K562 (cell line): Measurements from ENCODE around the gene ATAD3B. TPM values are rescaled to one million over a fixed set of nuclear protein-coding genes. Genes with fewer than 3 reads are reported as not detected.

Source experiments
- HNRNPUL1 ChIP-seq: fragments of 200-400 bp; formaldehyde crosslinking; IDR thresholded peaks from 2 replicates; pipeline ENCODE4 v1.6.1; 2017; ENCODE audit warnings: low read length
- SP1 ChIP-seq: sonication (generic); formaldehyde crosslinking; IDR thresholded peaks from 2 replicates; pipeline ENCODE4 v1.8.1; 2022; ENCODE audit warnings: mild to moderate bottlenecking, missing genetic modification reagents
- ZNF12 ChIP-seq: sonication (generic); formaldehyde crosslinking; IDR thresholded peaks from 2 replicates; pipeline ENCODE4 v1.4.0; 2020; ENCODE audit warnings: mild to moderate bottlenecking, missing genetic modification reagents
- ZNF717 ChIP-seq: fragments of 250-450 bp; sonication (Bioruptor Pico); IDR thresholded peaks from 2 replicates; pipeline ENCODE4 v1.5.0; 2021
- polyA plus RNA-seq, 8 experiments: library from polyadenylated mRNA; depleted of rRNA in 4 of 8; stranded (reverse) in 5 of 8; unstranded in 3 of 8; fragments of >200 nt; fragmentation: Nextera tagmentation in 2 of 8; fragmentation: Illumina TruSeq in 1 of 8; extraction: Ambion mirVana in 2 of 8; extraction: Trizol in 1 of 8; gene quantifications; 2 replicates each; pipeline versions ENCODE4 v1.2.1 to v1.2.3, GENCODE V29; 2011 to 2014; ENCODE audit warnings: inconsistent platforms in 1 of 8, missing spikeins in 1 of 8
- total RNA-seq, 7 experiments: library from RNA; depleted of rRNA in 6 of 7; stranded (reverse); fragments of >200 nt in 6 of 7; fragmentation: Illumina TruSeq in 2 of 7; extraction: Trizol in 2 of 7; gene quantifications; 2 replicates each; pipeline versions ENCODE4 v1.2.1 to v1.2.3, GENCODE V29; 2011 to 2021; ENCODE audit warnings: low replicate concordance in 1 of 7
- TF ChIP-seq, protein P1 (sequence below), 2 experiments: IDR thresholded peaks in 1 of 2; conservative IDR thresholded peaks in 1 of 2; 2 replicates each; pipeline ENCODE4 v1.6.1; 2016; ENCODE audit warnings: low read depth in 2 of 2, mild to moderate bottlenecking in 1 of 2, missing compliant biosample characterization in 1 of 2, missing genetic modification characterization in 1 of 2, moderate library complexity in 1 of 2
- TF ChIP-seq, protein P2 (sequence below): fragments of 200-600 bp; sonication (generic); IDR thresholded peaks from one replicate; pipeline ENCODE4 v1.6.1; 2012; ENCODE audit warnings: mild to moderate bottlenecking, low read depth, low read length, inconsistent platforms

ATAD3B gene
- total and polyA plus RNA-seq, 9 of the 15 experiments (the other 6 are each of a cell fraction or from before 2014, with no cell fraction given) = 0.07 to 113 (median 27.7) TPM

DNA sequence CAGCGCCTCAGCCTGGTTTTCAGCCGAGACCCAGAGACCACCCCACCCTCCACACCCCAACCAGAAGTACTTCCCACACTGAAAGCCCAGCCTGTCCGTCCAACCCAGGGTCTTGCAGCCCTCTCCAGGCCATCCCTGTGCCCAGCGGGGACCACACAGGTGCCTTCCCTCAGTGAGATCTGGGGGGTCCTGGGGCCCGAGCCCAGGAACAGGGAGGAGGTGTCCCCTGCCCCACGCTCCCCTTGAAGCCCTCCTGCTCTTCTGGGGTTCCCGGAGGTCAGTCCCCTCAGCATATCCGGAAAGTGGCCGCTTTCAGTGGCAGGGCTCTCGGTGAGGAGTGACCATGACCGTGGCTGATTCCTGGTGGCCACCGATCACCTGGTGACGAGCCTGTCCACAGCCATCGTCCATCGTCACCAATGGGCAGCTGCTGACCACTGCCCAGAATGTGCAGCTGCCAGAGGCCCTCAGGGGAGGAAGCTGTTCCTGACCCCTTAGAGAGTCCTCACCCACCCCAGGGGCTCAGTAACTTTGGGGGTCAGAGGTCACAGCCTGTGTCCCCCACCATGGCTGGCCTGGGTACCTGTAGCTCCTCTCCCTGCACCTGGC, 65.5 kb downstream of the ATAD3B start (continued):
- TF ChIP-seq, protein P1, sequence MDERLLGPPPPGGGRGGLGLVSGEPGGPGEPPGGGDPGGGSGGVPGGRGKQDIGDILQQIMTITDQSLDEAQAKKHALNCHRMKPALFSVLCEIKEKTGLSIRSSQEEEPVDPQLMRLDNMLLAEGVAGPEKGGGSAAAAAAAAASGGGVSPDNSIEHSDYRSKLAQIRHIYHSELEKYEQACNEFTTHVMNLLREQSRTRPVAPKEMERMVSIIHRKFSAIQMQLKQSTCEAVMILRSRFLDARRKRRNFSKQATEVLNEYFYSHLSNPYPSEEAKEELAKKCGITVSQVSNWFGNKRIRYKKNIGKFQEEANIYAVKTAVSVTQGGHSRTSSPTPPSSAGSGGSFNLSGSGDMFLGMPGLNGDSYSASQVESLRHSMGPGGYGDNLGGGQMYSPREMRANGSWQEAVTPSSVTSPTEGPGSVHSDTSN (CRISPR knock-in tag; IDR thresholded peaks at IDR 0.05; ENCODE audit: low read depth) = no peak
- TF ChIP-seq, protein P1 (tag; conservative IDR thresholded peaks at IDR 0.05; ENCODE audit: low read depth) = no peak
- TF ChIP-seq HNRNPUL1 (no peak), ZNF717 (CRISPR knock-in tag) (no peak), SP1 (CRISPR knock-in tag) (no peak), ZNF12 (CRISPR knock-in tag) (no peak)
- TF ChIP-seq, protein P2, sequence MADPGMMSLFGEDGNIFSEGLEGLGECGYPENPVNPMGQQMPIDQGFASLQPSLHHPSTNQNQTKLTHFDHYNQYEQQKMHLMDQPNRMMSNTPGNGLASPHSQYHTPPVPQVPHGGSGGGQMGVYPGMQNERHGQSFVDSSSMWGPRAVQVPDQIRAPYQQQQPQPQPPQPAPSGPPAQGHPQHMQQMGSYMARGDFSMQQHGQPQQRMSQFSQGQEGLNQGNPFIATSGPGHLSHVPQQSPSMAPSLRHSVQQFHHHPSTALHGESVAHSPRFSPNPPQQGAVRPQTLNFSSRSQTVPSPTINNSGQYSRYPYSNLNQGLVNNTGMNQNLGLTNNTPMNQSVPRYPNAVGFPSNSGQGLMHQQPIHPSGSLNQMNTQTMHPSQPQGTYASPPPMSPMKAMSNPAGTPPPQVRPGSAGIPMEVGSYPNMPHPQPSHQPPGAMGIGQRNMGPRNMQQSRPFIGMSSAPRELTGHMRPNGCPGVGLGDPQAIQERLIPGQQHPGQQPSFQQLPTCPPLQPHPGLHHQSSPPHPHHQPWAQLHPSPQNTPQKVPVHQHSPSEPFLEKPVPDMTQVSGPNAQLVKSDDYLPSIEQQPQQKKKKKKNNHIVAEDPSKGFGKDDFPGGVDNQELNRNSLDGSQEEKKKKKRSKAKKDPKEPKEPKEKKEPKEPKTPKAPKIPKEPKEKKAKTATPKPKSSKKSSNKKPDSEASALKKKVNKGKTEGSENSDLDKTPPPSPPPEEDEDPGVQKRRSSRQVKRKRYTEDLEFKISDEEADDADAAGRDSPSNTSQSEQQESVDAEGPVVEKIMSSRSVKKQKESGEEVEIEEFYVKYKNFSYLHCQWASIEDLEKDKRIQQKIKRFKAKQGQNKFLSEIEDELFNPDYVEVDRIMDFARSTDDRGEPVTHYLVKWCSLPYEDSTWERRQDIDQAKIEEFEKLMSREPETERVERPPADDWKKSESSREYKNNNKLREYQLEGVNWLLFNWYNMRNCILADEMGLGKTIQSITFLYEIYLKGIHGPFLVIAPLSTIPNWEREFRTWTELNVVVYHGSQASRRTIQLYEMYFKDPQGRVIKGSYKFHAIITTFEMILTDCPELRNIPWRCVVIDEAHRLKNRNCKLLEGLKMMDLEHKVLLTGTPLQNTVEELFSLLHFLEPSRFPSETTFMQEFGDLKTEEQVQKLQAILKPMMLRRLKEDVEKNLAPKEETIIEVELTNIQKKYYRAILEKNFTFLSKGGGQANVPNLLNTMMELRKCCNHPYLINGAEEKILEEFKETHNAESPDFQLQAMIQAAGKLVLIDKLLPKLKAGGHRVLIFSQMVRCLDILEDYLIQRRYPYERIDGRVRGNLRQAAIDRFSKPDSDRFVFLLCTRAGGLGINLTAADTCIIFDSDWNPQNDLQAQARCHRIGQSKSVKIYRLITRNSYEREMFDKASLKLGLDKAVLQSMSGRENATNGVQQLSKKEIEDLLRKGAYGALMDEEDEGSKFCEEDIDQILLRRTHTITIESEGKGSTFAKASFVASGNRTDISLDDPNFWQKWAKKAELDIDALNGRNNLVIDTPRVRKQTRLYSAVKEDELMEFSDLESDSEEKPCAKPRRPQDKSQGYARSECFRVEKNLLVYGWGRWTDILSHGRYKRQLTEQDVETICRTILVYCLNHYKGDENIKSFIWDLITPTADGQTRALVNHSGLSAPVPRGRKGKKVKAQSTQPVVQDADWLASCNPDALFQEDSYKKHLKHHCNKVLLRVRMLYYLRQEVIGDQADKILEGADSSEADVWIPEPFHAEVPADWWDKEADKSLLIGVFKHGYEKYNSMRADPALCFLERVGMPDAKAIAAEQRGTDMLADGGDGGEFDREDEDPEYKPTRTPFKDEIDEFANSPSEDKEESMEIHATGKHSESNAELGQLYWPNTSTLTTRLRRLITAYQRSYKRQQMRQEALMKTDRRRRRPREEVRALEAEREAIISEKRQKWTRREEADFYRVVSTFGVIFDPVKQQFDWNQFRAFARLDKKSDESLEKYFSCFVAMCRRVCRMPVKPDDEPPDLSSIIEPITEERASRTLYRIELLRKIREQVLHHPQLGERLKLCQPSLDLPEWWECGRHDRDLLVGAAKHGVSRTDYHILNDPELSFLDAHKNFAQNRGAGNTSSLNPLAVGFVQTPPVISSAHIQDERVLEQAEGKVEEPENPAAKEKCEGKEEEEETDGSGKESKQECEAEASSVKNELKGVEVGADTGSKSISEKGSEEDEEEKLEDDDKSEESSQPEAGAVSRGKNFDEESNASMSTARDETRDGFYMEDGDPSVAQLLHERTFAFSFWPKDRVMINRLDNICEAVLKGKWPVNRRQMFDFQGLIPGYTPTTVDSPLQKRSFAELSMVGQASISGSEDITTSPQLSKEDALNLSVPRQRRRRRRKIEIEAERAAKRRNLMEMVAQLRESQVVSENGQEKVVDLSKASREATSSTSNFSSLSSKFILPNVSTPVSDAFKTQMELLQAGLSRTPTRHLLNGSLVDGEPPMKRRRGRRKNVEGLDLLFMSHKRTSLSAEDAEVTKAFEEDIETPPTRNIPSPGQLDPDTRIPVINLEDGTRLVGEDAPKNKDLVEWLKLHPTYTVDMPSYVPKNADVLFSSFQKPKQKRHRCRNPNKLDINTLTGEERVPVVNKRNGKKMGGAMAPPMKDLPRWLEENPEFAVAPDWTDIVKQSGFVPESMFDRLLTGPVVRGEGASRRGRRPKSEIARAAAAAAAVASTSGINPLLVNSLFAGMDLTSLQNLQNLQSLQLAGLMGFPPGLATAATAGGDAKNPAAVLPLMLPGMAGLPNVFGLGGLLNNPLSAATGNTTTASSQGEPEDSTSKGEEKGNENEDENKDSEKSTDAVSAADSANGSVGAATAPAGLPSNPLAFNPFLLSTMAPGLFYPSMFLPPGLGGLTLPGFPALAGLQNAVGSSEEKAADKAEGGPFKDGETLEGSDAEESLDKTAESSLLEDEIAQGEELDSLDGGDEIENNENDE = no peak
